ENCODE measurements around the gene KBTBD2.
"Not testable (repeated sequence)": the region's sequence is repeated elsewhere in the genome, so short reads cannot be mapped to it uniquely, and the experiment has no call there.

The KBTBD2 gene

GRCh38 chr7:32848655-32849054, 42.9 kb downstream of the KBTBD2 start:
- not testable (repeated sequence) for FAIRE-seq

GRCh38 chr7:32846630-32847225, 44.8 kb downstream of the KBTBD2 start:
- FAIRE-seq: no peak

GRCh38 chr7:32844748-32845147, 46.8 kb downstream of the KBTBD2 start:
- FAIRE-seq: not testable (repeated sequence)

GRCh38 chr7:32843763-32844162, 47.8 kb downstream of the KBTBD2 start:
- FAIRE-seq: not testable (repeated sequence)

- FAIRE-seq: not testable (repeated sequence)
Observed at GRCh38 chr7:32839846-32840245, 51.7 kb downstream of the KBTBD2 start.

GRCh38 chr7:32828996-32829752, 62.4 kb downstream of the KBTBD2 start:
- FAIRE-seq: not testable (repeated sequence)

Data from colon (tissue), 2 donors.